SH-SY5Y (cell line): ENCODE results near the gene FMN2.

Experiments
- GATA2 ChIP-seq: IDR thresholded peaks from 2 replicates; pipeline ENCODE4 v1.6.1; 2011; ENCODE audit warnings: mild to moderate bottlenecking, low read depth, low read length
- GATA3 ChIP-seq: IDR thresholded peaks from 2 replicates; pipeline ENCODE4 v1.6.1; 2011; ENCODE audit warnings: low read depth, mild to moderate bottlenecking, low read length, moderate library complexity

DNA sequence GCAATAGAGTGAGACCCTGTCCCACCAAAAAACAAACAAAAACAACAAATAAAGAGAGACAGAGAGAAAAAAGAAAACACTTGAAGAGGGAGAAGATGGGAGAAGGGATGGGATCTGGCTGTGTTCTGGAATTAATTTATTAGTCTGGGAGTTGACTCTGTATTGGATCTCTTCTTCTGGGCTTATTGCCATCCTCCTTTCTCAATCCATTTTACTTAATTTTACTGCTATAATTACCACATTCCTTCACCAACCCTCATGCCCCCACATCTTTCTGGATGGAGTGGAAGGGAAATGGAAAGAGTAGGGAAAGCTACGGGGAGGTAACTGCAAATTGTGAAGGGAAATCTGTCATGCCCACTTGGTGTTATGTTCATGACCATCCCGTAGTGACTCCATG lies 42.9 kb downstream of the FMN2 start:
- TF ChIP-seq GATA2, result no peak
- TF ChIP-seq GATA3, result no peak
